NCI-H460 (cell line): Measurements from ENCODE around the gene GPC1. TPM values are rescaled to one million over a fixed set of nuclear protein-coding genes. Genes with fewer than 3 reads are reported as not detected.

Source experiments
- DNase-seq: peaks from one replicate; pipeline ENCODE4 v3.0.0-alpha.2; 2016; ENCODE audit warnings: low read depth; ENCODE audit errors: extremely low read depth
- small RNA-seq, 2 experiments: library from RNA; depleted of rRNA; stranded (forward); fragments of <200 nt; gene quantifications; one replicate each; pipeline ENCODE3, GENCODE V24; 2014
- total RNA-seq: library from RNA; depleted of rRNA; stranded (reverse); fragments of >200 nt; shearing (Covaris generic); gene quantifications from 2 replicates; pipeline ENCODE4 v1.2.3, GENCODE V29; 2014; rRNA removed

GPC1 gene
- total RNA-seq, 1 experiment from 2014 or later = 80.8 TPM

DNA sequence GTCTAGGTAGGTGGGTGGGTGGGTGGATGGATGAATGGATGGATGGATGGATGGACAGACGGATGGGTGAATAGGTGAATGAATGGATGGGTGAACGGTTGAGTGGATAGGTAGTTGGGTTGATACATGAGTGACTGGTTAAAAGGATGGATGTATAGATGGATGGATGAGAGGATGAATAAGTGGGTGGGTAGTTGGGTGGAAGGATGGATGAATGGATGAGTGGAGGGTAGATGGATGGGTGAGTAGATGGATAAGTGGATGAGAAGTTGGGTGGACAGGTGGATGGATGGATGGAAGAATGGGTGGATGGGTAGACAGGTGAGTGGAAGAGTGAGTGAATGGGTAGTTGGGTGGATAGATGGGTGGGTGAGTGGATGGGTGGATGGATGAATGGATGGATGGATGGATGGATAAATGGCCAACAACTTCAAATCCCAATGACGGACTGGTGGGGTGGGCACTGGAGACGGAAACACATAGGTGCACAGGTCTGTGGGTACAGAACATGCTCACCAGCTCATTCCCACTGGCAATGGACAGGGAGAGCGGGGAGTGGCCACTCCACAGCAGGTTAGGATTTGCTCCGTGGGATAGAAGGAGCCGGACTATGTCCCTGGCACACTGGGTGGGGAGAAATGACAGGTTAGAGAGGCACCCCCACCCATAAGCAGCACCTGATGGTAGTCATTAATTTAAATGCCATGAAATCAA is 73.5 kb downstream of the GPC1 start:
- no peak for DNase-seq

DNA sequence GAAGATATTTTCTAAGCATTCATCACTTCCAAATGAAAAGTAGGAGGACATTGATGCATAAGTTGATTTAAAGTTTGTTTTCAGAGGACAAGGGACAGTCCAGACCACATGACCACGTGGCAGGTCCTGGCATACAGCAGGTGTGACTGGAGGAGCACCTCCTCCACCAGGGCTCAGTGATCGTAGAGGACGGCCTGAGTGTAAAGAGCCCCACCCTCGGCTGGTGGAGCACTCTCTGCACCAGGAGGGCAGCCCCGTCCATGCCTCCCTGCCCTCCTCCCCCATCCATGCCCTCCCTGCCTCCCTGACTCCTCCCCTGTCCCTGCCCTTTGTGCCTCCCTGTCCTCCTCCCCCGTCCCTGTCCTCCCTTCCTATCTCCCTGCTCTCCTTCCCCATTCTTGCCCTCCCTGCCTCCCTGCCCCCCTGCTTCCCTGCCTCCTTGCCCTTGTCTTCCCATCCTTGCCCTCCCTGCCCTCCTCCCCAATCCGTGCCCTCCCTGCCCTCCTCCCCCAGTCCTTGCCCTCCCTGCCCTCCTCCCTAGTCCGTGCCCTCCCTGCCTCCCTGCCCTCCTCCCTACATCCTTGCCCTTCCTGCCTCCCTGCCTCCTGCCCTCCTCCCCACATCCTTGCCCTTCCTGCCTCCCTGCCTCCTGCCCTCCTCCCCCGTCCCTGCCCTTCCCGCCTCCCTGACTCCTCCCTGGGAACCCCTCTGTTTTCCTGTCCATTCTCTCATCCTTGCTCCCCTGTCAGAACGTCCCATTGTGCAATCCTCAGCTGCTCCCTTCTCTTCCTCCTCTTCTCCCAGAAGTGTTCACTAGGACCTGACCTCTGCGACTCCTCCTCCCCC is 74.4 kb downstream of the GPC1 start:
- no peak for DNase-seq

- no peak for DNase-seq
These were observed 75.2 kb downstream of the GPC1 start for GRCh38 chr2:240510513-240511210.

DNA sequence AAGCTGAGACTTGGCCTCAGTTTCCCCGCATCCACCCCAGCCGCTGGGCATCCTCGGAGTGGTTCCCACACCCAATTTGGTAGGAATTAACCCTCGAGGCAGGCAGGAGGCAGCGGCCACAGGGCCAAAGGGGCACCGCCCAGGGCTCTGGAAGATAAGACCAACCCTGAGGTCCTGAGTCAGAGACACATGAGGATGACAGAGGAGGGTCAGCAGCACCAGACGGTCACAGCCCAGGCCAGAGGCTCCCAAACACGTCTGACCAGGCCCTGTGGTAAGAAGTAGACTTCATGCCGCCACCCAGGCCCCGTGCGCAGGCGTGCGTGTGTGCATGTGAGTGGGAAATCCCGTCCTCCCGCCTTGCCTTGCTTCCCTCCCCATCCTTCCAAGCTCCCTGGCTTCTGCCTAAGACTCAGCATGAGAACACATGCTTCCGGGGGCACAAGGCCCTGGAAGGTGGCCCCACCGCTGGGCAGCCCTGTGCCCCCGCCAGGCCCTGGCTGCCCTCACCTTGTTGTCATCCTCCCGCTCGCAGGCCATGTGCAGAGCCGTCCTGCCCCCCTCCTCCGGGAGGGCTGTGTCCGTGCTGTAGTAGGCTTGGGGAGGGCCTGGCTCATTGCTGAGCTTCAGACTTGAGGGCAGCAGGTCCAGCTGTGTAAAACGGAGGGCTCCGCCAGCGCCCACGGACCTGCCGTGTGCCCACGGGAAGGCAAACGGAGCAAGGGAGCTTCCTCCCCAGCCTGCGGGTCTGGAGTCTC is 76.1 kb downstream of the GPC1 start:
- DNase-seq = no peak

- DNase-seq = no peak
These were observed 76.6 kb downstream of the GPC1 start for GRCh38 chr2:240512109-240512485.

DNA sequence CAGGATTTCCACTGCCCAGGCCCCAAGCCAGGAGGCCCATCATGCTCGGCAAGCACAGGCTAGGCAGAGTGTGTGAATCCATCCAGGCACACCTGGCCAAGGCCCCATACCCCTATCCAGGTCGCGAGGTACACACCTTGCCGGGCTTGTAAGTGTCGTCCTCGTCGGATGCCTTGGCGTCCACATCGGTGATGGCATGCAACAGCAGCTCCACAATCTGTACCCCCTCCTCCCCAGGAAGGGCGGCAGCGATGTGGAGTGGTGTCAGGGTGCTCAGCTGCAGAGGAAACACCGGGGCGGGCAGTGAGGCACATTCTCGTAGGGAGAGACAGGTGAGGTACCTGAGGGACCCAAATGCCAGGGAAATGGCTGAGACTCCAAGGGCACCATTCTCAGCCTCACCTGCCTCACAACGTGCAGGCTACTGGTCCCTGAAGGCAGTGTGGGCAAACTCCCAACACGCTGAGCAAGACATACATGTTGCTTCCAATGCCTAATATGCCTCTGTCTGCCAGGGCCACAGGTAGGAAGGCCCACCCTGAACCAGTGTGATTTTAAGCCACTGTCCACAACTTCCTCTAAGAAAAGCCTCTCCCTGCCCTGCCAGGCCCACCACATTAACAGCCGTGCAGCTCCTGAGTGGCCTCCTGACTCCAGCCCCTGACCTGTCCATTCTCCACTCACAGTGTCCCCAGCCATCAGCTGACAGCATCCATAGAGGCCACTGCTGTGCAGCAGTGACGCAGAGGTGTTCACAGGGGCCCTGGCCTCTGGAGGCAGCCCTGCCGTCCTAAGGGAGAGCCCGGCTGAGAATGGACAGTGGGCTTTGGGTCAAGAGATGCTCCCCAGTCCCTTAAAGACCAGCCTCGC is 77.4 kb downstream of the GPC1 start:
- DNase-seq = no peak

DNA sequence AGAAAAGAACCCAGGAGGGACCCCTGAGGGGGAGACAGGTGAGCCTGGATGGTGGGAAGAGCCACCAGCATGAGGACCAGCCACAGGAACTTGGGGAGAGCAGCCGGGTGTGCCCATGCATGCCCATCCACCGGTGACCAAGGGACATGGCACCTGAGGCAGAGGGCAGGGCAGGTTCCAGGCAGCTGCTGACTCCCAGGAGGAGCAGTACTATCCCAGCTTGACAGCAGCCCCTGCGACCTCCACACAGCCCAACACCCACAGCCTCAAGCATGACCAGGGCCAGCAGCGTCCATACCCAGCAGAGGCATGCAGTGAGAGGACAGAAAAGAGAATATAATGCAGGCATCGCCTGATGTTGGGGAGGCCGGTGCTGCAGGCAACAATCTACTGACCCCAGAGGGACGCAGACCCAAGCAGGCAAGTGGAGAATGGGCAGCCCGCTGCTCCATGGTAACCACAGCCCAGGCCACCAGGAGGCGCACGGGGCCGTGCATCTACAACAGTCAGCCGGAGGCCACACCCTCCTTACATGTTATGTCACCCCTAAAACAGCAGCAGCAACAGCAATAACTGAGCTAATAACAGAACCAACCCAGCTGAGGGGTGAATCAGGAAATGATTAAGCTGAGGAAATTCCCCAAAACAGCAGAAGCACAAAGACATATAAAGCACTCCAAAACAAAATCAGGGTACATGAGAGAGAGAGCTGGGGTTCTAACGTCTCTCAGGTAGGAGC is 78.3 kb downstream of the GPC1 start:
- peak; percentile 66 for DNase-seq

DNA sequence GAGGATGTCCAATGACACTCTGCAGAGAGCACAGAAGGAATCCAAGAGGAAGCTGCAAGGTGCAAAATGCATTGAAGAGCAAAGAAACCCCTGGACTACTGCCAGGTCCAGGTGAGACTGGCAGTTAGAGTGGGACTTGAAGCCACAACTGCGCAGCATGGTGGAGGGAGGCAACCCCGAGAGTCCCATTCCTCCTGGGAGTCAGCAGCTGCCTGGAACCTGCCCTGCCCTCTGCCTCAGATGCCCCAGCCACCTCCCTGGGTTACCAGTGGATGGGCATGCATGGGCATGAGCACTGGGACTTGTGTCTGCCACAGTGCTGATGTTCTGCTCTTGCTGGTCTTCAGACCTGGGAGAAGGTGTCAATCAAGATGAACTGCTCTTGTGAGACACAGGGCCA is 79.2 kb downstream of the GPC1 start:
- no peak for DNase-seq

- DNase-seq = no peak
These were observed 81.9 kb downstream of the GPC1 start for GRCh38 chr2:240517342-240517741.

Small RNAs within 50 kb of the gene (small RNA-seq; reads per million reads assigned to genes)
- 1.2 to 11.5 reads per million in 2 experiments for gene MIR149

Other genes with a start within 250 kb of the GPC1 start
- gene ANKMY1, start 122.3 kb downstream of the GPC1 start, total RNA-seq = 8.7 and 12.6 TPM in 2 replicates
- 4.7 and 4.9 TPM in 2 replicates for gene DUSP28, start 124.7 kb downstream of the GPC1 start, total RNA-seq
- gene RNPEPL1, start 132.8 kb downstream of the GPC1 start, total RNA-seq = 21.7 and 29.2 TPM in 2 replicates
- 22.3 and 23.3 TPM in 2 replicates for gene CAPN10, start 151.1 kb downstream of the GPC1 start, total RNA-seq
- 0.10 and 0.38 TPM in 2 replicates for gene GPR35, start 189.8 kb downstream of the GPC1 start, total RNA-seq
- not detected in 2 replicates for gene AQP12B, start 247.2 kb downstream of the GPC1 start, total RNA-seq